Limb (tissue), 2 donors: ENCODE measurements around the gene NFKBIL1.

Experiments
- DNase-seq, 2 donors: peaks; one replicate each; pipeline ENCODE4 v3.0.0-alpha.2; 2016; ENCODE audit errors: extremely low spot score in 2 of 2

NFKBIL1 gene

GRCh38 chr6:31559958-31560696 is 12.7 kb downstream of the NFKBIL1 start:
- no peak for DNase-seq

GRCh38 chr6:31560697-31561058 is 13.3 kb downstream of the NFKBIL1 start:
- DNase-seq = no peak

- no peak for DNase-seq
These were observed 20.3 kb downstream of the NFKBIL1 start for GRCh38 chr6:31567531-31568370.

GRCh38 chr6:31568537-31568961 is 21.1 kb downstream of the NFKBIL1 start:
- no peak for DNase-seq

DNA sequence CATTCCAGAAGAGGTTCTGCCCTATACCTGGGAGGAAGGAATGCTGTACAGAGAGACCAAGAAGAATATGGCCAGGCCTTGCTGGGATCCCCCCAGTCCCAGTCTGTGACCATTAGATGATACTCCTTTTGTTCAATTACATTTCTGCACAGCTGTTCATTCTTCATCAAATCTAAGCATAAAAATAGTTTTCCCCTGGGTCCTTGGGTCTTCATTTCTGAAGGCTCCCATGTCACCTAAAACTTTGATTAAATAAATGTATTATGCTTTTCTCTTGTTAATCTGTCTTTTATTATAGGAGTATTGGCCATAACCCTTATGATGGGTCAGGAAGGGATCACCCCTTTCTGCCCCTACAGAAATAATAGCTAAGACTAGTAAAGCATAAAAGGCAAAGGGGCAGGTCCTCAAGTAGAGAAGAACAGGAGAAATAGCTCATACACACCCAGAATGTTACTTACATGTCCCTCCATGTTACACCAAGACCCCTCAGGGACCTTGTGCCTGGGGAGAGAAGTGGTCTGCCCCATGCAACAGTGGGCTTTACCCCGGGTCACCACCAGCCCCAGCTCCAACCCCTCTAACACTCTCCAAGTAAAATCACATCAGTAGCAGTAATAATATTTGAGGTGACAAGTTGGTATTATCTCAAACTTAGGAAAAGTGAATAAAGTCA is 22.6 kb downstream of the NFKBIL1 start:
- DNase-seq = no peak

GRCh38 chr6:31572041-31572911 is 24.9 kb downstream of the NFKBIL1 start, which contains the start of gene LTA:
Gene LTA, plus strand, starts transcription at chr6:31572289. Its CDS starts 454 bp downstream, at chr6:31572743.
- DNase-seq = no peak

DNA sequence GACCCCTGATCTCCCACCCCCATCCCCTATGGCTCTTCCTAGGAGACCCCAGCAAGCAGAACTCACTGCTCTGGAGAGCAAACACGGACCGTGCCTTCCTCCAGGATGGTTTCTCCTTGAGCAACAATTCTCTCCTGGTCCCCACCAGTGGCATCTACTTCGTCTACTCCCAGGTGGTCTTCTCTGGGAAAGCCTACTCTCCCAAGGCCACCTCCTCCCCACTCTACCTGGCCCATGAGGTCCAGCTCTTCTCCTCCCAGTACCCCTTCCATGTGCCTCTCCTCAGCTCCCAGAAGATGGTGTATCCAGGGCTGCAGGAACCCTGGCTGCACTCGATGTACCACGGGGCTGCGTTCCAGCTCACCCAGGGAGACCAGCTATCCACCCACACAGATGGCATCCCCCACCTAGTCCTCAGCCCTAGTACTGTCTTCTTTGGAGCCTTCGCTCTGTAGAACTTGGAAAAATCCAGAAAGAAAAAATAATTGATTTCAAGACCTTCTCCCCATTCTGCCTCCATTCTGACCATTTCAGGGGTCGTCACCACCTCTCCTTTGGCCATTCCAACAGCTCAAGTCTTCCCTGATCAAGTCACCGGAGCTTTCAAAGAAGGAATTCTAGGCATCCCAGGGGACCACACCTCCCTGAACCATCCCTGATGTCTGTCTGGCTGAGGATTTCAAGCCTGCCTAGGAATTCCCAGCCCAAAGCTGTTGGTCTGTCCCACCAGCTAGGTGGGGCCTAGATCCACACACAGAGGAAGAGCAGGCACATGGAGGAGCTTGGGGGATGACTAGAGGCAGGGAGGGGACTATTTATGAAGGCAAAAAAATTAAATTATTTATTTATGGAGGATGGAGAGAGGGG is 26.1 kb downstream of the NFKBIL1 start:
- DNase-seq = no peak

GRCh38 chr6:31574106-31575061 is 27.0 kb downstream of the NFKBIL1 start:
- no peak for DNase-seq

- no peak for DNase-seq
These were observed 28.0 kb downstream of the NFKBIL1 start, which contains the start of gene TNF for GRCh38 chr6:31575335-31575901. Gene TNF, plus strand, starts transcription at chr6:31575565. Its CDS starts 177 bp downstream, at chr6:31575742.

DNA sequence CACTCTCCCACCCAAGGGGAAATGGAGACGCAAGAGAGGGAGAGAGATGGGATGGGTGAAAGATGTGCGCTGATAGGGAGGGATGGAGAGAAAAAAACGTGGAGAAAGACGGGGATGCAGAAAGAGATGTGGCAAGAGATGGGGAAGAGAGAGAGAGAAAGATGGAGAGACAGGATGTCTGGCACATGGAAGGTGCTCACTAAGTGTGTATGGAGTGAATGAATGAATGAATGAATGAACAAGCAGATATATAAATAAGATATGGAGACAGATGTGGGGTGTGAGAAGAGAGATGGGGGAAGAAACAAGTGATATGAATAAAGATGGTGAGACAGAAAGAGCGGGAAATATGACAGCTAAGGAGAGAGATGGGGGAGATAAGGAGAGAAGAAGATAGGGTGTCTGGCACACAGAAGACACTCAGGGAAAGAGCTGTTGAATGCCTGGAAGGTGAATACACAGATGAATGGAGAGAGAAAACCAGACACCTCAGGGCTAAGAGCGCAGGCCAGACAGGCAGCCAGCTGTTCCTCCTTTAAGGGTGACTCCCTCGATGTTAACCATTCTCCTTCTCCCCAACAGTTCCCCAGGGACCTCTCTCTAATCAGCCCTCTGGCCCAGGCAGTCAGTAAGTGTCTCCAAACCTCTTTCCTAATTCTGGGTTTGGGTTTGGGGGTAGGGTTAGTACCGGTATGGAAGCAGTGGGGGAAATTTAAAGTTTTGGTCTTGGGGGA is 28.7 kb downstream of the NFKBIL1 start:
- no peak for DNase-seq

- DNase-seq = no peak
These were observed 29.6 kb downstream of the NFKBIL1 start for GRCh38 chr6:31576897-31577578.

- DNase-seq = no peak
These were observed 30.2 kb downstream of the NFKBIL1 start for GRCh38 chr6:31577579-31577966.

DNA sequence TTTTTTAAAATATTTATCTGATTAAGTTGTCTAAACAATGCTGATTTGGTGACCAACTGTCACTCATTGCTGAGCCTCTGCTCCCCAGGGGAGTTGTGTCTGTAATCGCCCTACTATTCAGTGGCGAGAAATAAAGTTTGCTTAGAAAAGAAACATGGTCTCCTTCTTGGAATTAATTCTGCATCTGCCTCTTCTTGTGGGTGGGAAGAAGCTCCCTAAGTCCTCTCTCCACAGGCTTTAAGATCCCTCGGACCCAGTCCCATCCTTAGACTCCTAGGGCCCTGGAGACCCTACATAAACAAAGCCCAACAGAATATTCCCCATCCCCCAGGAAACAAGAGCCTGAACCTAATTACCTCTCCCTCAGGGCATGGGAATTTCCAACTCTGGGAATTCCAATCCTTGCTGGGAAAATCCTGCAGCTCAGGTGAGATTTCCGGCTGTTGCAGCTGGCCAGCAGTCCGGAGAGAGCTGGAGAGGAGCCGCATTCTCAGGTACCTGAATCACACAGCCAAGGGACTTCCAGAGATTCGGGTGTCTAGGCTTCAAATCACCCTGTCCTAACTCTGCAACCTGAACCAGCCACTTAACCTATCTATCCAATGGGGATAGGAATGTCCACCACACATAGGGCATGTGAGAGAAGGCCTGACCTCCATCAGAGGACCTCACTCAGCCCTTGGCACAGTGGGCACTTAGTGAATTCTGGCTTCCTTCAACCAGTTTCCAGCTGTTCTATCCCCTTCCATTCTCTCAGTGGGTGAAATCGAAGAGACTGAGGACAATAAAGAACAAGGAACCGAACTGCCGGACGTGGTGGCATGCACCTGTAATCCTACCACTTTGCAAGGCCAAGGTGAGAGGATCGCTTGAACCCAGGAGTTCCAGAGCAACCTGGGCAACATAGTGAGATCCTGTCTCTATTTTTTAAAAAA is 31.0 kb downstream of the NFKBIL1 start:
- DNase-seq = no peak

DNA sequence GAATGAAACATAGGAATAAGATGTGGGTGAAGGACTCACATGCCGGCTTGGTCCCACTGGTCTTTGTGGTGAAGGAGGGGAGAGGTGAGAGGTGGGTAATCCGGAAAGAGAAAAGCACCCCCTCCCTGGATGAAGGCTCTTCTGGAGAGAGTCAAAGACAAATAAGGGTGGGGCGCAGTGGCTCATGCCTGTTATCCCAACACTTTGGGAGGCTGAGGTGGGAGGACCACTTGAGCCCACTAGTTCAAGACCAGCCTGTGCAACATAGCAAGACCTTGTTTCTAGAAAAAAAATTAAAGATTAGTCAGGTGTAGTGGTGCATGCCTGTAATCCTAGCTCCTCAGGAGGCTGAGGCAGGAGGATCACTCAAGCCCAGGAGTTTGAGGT is 31.7 kb downstream of the NFKBIL1 start:
- DNase-seq = no peak

DNA sequence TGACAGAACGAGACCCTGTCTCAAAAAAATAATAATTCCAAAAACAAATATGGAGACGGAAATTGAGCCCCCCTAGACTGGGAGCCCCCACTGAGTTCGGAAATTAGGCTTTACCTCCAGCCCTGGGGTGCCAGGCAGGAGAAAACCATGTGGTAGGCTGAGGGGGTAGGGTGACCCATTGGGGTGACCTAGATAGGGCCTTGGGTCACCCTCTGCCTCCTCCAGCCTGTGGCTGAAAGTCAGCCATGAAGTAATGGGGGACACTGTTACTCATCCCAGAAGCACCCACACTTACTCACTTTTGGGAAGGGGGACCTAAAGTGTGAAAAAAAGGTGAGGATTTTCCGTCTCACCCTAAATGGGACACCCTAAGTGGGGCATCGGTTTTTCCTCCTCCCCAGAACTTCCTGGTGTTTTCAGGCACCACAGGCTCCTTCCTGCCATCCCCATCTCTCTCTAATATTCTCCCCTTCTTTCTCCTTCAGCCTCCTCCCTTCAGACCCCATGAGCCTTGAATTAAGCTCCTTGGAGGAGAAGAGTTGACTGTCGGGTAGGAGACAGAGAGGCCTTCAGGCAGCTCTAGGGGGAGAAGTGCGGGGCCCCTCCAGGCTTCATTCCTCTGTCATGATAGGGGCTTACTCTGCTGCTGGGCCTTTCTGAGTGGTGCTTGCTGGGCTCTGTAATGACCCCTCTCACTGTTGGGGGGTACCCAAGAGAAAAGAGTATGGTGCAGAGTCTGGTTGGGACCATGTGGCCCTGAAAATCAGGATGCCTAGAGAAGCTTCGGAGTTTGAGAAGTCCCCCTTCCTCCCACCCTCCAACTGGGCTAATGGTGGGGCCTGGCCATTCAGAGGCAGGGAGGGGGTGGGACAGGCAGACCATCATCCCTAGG is 32.4 kb downstream of the NFKBIL1 start:
- DNase-seq = no peak
